ENCODE measurements around the gene BMP4.
A peak's percentile ranks its signal among the peaks of the same experiment; 100 is the strongest.

Gene BMP4

GRCh38 chr14:53946404-53947093 is 10.1 kb downstream of the BMP4 start:
- DNase-seq (ENCODE audit: low spot score): peak; percentile 52

- DNase-seq (ENCODE audit: low spot score): no peak
Measured at GRCh38 chr14:53946071-53946403, 10.6 kb downstream of the BMP4 start.

GRCh38 chr14:53943751-53944083 is 12.9 kb downstream of the BMP4 start:
- no peak for DNase-seq (ENCODE audit: low spot score)

GRCh38 chr14:53942970-53943750 is 13.5 kb downstream of the BMP4 start:
- no peak for DNase-seq (ENCODE audit: low spot score)

- no peak for DNase-seq (ENCODE audit: low spot score)
Measured at GRCh38 chr14:53938136-53938837, 18.3 kb downstream of the BMP4 start.

- no peak for DNase-seq (ENCODE audit: low spot score)
Measured at GRCh38 chr14:53934778-53935414, 21.7 kb downstream of the BMP4 start.

- DNase-seq (ENCODE audit: low spot score): no peak
Measured at GRCh38 chr14:53932966-53933365, 23.7 kb downstream of the BMP4 start.

- peak; percentile 73 for DNase-seq (ENCODE audit: low spot score)
Measured at GRCh38 chr14:53929871-53930715, 26.5 kb downstream of the BMP4 start.

GRCh38 chr14:53927171-53927570 is 29.5 kb downstream of the BMP4 start:
- no peak for DNase-seq (ENCODE audit: low spot score)

- no peak for DNase-seq (ENCODE audit: low spot score)
Measured at GRCh38 chr14:53925201-53925766, 31.3 kb downstream of the BMP4 start.

GRCh38 chr14:53924753-53925152 is 31.9 kb downstream of the BMP4 start:
- DNase-seq (ENCODE audit: low spot score): no peak

GRCh38 chr14:53921027-53921426 is 35.6 kb downstream of the BMP4 start:
- DNase-seq (ENCODE audit: low spot score): peak; percentile 17

GRCh38 chr14:53916239-53916638 is 40.4 kb downstream of the BMP4 start:
- DNase-seq (ENCODE audit: low spot score): no peak

GRCh38 chr14:53915364-53916014 is 41.1 kb downstream of the BMP4 start:
- DNase-seq (ENCODE audit: low spot score): no peak

GRCh38 chr14:53912021-53912420 is 44.6 kb downstream of the BMP4 start:
- no peak for DNase-seq (ENCODE audit: low spot score)

GRCh38 chr14:53908416-53908815 is 48.2 kb downstream of the BMP4 start:
- DNase-seq (ENCODE audit: low spot score): no peak

GRCh38 chr14:53902307-53902706 is 54.3 kb downstream of the BMP4 start:
- DNase-seq (ENCODE audit: low spot score): no peak

GRCh38 chr14:53900499-53900898 is 56.1 kb downstream of the BMP4 start:
- no peak for DNase-seq (ENCODE audit: low spot score)

Data from iPS-NIHi11 (cell line).